Measurements from ENCODE around the gene HOXA4.

- TF ChIP-seq CTCF (IDR thresholded peaks at IDR 0.05; ENCODE audit: insufficient read depth, low read length, poor library complexity, severe bottlenecking) (no peak), EZH2phosphoT487 (conservative IDR thresholded peaks at IDR 0.05; ENCODE audit: low read length) (no peak)
These were observed 15.1 kb downstream of the HOXA4 start for GRCh38 chr7:27115221-27116026.

Measured in SU-DHL-6 (cell line).